ENCODE data around the gene DAGLB.

The DAGLB gene

DNA sequence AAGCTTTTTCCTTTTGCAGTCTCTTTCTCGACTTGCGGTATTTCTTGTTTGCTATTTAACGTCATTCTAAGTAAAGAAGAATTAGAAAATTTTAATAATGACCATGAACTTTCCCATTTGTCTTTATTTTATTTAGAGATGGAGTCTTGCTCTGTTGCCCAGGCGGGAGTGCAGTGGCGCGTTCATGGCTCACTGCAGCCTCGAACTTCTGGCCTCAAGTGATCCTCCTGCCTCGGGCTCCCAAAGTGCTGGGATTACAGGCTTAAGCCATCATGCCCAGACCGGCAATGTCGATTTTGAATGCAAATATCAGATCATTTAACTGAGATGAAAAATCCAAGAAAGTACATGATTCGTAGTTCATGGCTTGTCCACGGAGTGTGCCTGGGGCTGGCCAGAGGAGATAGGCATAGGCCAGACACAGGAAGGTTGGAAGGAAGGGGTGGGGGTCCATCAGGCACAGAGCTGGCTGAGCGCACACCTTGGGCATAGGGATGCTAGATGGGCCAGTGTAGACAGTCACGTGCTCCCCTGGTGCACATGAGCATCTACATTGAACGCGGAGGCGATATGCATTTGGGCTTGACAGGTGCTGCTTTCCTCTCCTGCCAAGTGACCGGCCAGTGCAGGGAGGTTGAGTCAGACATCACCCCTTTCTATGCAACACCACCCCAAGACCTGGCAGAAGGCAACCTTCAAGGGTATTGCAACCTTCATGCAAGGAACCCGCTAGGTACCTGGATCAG lies 38.9 kb upstream of the DAGLB start:
- DNase-seq (ENCODE audit: low read depth, low spot score), result no peak
- Histone ChIP-seq H3K36me3 (ENCODE audit: insufficient read depth, low read length) (peaks cover 5% of the 10 kb centered on the region), H3K9ac (ENCODE audit: insufficient read length) (no peak overlapping the region), H3K4me3 (no peak overlapping the region), H3K27ac (no peak overlapping the region), H3K9me3 (ENCODE audit: low read depth, low read length) (no peaks in the 10 kb centered on the region)
- TF ChIP-seq POLR2AphosphoS5 (IDR thresholded peaks at IDR 0.05; ENCODE audit: borderline replicate concordance, low read depth, low read length) (no peak), FOXP2 (optimal IDR thresholded peaks at IDR 0.05; ENCODE audit: control extremely low read depth, extremely low read length, insufficient read depth) (no peak), EZH2 (IDR thresholded peaks at IDR 0.05) (no peak)

DNA sequence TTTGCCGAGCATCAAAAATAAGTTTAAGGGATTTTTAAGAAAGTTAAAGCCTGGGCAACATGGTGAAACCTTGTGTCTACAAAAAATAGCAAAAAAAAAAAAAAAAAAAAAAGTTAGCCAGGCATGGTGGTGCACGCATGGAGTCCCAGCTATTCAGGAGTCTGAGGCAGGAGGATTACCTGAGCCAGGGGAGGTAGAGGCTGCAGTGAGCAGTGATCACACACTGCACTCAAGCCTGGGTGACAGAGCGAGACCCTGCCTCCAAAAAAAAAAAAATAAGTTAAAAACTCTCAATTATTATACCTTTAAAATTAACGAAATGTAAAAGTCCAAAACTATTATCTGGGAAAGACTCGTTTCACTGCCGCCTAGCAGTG lies 35.0 kb upstream of the DAGLB start:
- no peaks in the 10 kb centered on the region for H3K9me3 ChIP-seq (ENCODE audit: low read depth, low read length)
- TF ChIP-seq POLR2AphosphoS5 (IDR thresholded peaks at IDR 0.05; ENCODE audit: borderline replicate concordance, low read depth, low read length) (no peak), FOXP2 (optimal IDR thresholded peaks at IDR 0.05; ENCODE audit: control extremely low read depth, extremely low read length, insufficient read depth) (no peak), EZH2 (IDR thresholded peaks at IDR 0.05) (no peak)
- H3K4me3 ChIP-seq, result peak overlapping the region; percentile 93
- peaks cover 23% of the 10 kb centered on the region for H3K36me3 ChIP-seq (ENCODE audit: insufficient read depth, low read length)
- no peak for DNase-seq (ENCODE audit: low read depth, low spot score)
- no peak overlapping the region for H3K27ac ChIP-seq
- peak overlapping the region; percentile 87 for H3K9ac ChIP-seq (ENCODE audit: insufficient read length)

DNA sequence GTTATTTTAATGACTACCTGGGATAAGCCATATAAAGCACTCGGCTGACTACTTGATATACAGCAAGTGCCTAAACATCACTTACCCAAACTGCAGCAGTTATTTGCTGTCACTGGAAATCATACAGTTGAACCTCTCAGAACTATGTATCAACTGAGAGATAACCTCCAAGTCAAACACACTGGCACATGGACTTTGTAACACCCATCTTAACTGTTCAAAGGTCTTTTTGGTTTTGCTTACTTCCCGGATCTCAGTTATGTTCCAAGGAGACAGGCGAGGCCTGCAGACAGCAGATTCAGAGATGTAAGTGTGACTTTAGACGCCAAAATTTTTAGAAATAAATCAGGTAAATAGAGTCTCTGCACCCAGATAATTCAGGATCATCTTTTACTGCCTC lies 34.6 kb upstream of the DAGLB start:
- DNase-seq (ENCODE audit: low read depth, low spot score), result no peak
- TF ChIP-seq EZH2 (IDR thresholded peaks at IDR 0.05), result no peak
- TF ChIP-seq POLR2AphosphoS5 (IDR thresholded peaks at IDR 0.05; ENCODE audit: borderline replicate concordance, low read depth, low read length), result no peak
- no peak for TF ChIP-seq FOXP2 (optimal IDR thresholded peaks at IDR 0.05; ENCODE audit: control extremely low read depth, extremely low read length, insufficient read depth)
- H3K4me3 ChIP-seq, result peak overlapping the region; percentile 93
- peaks cover 23% of the 10 kb centered on the region for H3K36me3 ChIP-seq (ENCODE audit: insufficient read depth, low read length)
- no peak overlapping the region for H3K9ac ChIP-seq (ENCODE audit: insufficient read length)
- H3K9me3 ChIP-seq (ENCODE audit: low read depth, low read length), result no peaks in the 10 kb centered on the region
- no peak overlapping the region for H3K27ac ChIP-seq

DNA sequence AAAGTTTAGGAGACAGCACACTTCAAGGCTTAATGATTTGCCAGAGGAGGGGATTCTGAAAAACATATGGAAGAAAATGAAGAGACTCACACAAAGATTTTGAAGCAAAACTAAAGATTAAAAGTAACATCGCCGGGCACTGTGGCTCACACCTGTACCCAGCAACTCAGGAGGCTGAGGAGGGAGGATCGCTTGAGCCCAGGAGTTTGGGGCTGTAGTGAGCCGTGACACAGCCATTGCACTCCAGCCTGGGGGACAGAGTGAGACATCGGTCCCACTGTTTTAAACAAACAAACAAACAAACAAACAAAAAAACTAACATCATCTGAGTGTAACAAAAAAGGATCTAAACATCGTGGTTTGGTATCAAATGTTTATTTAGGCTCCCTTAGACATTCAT lies 33.7 kb upstream of the DAGLB start:
- Histone ChIP-seq H3K9ac (ENCODE audit: insufficient read length) (no peak overlapping the region), H3K27ac (no peak overlapping the region), H3K4me3 (no peak overlapping the region), H3K9me3 (ENCODE audit: low read depth, low read length) (no peaks in the 10 kb centered on the region), H3K36me3 (ENCODE audit: insufficient read depth, low read length) (peaks cover 23% of the 10 kb centered on the region)
- TF ChIP-seq FOXP2 (optimal IDR thresholded peaks at IDR 0.05; ENCODE audit: control extremely low read depth, extremely low read length, insufficient read depth) (no peak), EZH2 (IDR thresholded peaks at IDR 0.05) (no peak), POLR2AphosphoS5 (IDR thresholded peaks at IDR 0.05; ENCODE audit: borderline replicate concordance, low read depth, low read length) (no peak)
- no peak for DNase-seq (ENCODE audit: low read depth, low spot score)

DNA sequence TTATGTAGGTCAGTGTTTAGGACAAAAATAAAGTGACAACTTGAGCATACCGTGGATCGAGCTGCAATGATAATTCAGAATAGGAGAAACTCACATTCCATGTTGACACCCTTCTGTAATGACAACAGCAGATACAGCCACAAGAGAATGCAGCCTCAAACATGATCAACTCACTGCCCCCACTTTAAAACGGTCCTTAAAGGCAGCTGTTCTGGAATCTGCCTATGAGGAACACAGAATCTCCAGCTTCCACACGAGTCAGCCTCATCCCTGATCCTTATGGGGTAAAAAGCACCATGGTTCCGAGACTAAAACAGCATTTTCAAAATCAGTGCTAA lies 32.5 kb upstream of the DAGLB start:
- TF ChIP-seq EZH2 (IDR thresholded peaks at IDR 0.05) (no peak), FOXP2 (optimal IDR thresholded peaks at IDR 0.05; ENCODE audit: control extremely low read depth, extremely low read length, insufficient read depth) (no peak), POLR2AphosphoS5 (IDR thresholded peaks at IDR 0.05; ENCODE audit: borderline replicate concordance, low read depth, low read length) (no peak)
- peaks cover 23% of the 10 kb centered on the region for H3K36me3 ChIP-seq (ENCODE audit: insufficient read depth, low read length)
- no peaks in the 10 kb centered on the region for H3K9me3 ChIP-seq (ENCODE audit: low read depth, low read length)
- H3K27ac ChIP-seq, result no peak overlapping the region
- no peak overlapping the region for H3K9ac ChIP-seq (ENCODE audit: insufficient read length)
- DNase-seq (ENCODE audit: low read depth, low spot score), result no peak
- no peak overlapping the region for H3K4me3 ChIP-seq

DNA sequence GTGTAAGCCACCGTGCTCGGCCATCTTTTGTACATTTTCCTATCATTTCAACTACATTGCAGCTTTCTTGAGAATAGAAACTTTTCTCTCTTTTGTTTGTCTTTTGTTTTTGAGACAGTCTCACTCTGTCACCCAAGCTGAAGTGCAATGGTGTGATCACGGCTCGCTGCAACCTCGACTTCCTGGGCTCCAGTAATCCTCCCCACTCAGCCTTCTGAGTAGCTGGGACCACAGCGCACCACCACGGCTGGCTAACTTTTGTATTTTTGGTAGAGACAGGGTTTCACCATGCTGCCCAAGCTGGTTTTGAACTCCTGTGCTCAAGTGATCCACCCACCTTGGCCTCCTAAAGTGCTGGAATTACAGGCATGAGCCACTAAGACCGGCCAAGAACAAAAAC lies 31.3 kb upstream of the DAGLB start:
- Histone ChIP-seq H3K9ac (ENCODE audit: insufficient read length) (no peak overlapping the region), H3K36me3 (ENCODE audit: insufficient read depth, low read length) (peaks cover 30% of the 10 kb centered on the region), H3K27ac (no peak overlapping the region), H3K9me3 (ENCODE audit: low read depth, low read length) (no peaks in the 10 kb centered on the region), H3K4me3 (no peak overlapping the region)
- DNase-seq (ENCODE audit: low read depth, low spot score), result no peak
- no peak for TF ChIP-seq FOXP2 (optimal IDR thresholded peaks at IDR 0.05; ENCODE audit: control extremely low read depth, extremely low read length, insufficient read depth)
- no peak for TF ChIP-seq EZH2 (IDR thresholded peaks at IDR 0.05)
- no peak for TF ChIP-seq POLR2AphosphoS5 (IDR thresholded peaks at IDR 0.05; ENCODE audit: borderline replicate concordance, low read depth, low read length)

DNA sequence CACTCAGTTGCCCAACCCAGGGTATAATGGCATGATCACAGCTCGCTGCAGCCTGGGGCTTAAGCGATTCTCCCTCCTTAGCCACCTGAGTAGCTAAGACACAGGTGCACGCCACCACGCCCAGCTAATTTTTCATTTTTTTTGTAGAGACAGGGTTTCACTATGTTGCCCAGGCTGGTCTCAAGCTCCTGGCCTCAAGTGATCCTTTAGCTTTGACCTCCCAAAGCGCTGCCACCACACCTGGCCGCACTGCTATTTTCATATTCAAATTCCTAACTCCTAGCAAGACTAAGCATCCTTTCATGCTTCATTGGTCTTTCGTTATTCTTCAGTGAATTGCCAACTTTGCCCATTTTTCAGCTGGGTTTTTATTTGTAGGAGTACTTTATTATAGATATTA lies 30.4 kb upstream of the DAGLB start:
- no peak for DNase-seq (ENCODE audit: low read depth, low spot score)
- Histone ChIP-seq H3K36me3 (ENCODE audit: insufficient read depth, low read length) (peaks cover 39% of the 10 kb centered on the region), H3K4me3 (no peak overlapping the region), H3K27ac (no peak overlapping the region), H3K9me3 (ENCODE audit: low read depth, low read length) (no peaks in the 10 kb centered on the region), H3K9ac (ENCODE audit: insufficient read length) (no peak overlapping the region)
- no peak for TF ChIP-seq EZH2 (IDR thresholded peaks at IDR 0.05)
- TF ChIP-seq POLR2AphosphoS5 (IDR thresholded peaks at IDR 0.05; ENCODE audit: borderline replicate concordance, low read depth, low read length), result no peak
- TF ChIP-seq FOXP2 (optimal IDR thresholded peaks at IDR 0.05; ENCODE audit: control extremely low read depth, extremely low read length, insufficient read depth), result no peak

DNA sequence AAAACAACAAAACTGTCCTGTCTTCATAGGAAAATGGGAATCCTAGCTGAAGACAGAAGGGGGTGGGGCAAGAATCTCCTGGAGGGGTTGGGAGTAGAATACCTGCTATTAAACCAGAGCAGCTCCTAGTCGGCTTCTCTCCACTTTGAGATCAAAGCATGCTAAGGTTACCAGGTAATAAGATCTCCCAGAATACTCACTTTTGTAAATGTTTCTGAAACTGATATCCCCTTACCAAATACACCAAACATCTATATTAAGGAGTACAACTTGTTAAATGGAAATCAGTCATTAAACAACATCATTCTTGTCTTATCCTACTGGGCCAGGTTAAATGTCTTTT lies 29.5 kb upstream of the DAGLB start:
- no peak overlapping the region for H3K4me3 ChIP-seq
- no peaks in the 10 kb centered on the region for H3K9me3 ChIP-seq (ENCODE audit: low read depth, low read length)
- no peak for DNase-seq (ENCODE audit: low read depth, low spot score)
- TF ChIP-seq EZH2 (IDR thresholded peaks at IDR 0.05) (no peak), FOXP2 (optimal IDR thresholded peaks at IDR 0.05; ENCODE audit: control extremely low read depth, extremely low read length, insufficient read depth) (no peak), POLR2AphosphoS5 (IDR thresholded peaks at IDR 0.05; ENCODE audit: borderline replicate concordance, low read depth, low read length) (no peak)
- peaks cover 45% of the 10 kb centered on the region for H3K36me3 ChIP-seq (ENCODE audit: insufficient read depth, low read length)
- H3K9ac ChIP-seq (ENCODE audit: insufficient read length), result no peak overlapping the region
- H3K27ac ChIP-seq, result no peak overlapping the region

Data from SK-N-MC (cell line).